Esophagus squamous epithelium (tissue), 4 donors: ENCODE data around the gene SLC5A4.

Experiments
- CTCF ChIP-seq, 6 experiments: fragments of 450-650 bp in 4 of 6; fragments of 200-600 bp in 2 of 6; sonication (generic) in 2 of 6; IDR thresholded peaks; one replicate each; pipeline ENCODE4 v1.5.1; 2016 to 2019; ENCODE audit warnings: antibody characterized with exemption in 6 of 6, mild to moderate bottlenecking in 4 of 6, moderate library complexity in 4 of 6
- POLR2A ChIP-seq, 4 donors: fragments of 450-650 bp; IDR thresholded peaks; one replicate each; pipeline ENCODE4 v1.6.1; 2017; ENCODE audit warnings: antibody characterized with exemption in 4 of 4, mild to moderate bottlenecking in 4 of 4, moderate library complexity in 3 of 4

- TF ChIP-seq CTCF (IDR thresholded peaks at IDR 0.05) (no peak), POLR2A (IDR thresholded peaks at IDR 0.05) (no peak)
These were observed 22.1 kb downstream of the SLC5A4 start for GRCh38 chr22:32233091-32233490.
